Stimulated activated CD8-positive, alpha-beta memory T cell treated with anti-CD3 and anti-CD28 coated beads, Interleukin-15, amount 100 ng/mL, for 4 hours (primary cell): ENCODE results near the gene NLRC5.
"Not testable (repeated sequence)": the region's sequence is repeated elsewhere in the genome, so short reads cannot be mapped to it uniquely, and the experiment has no call there.

Source experiments
- DNase-seq, 2 donors: peaks; one replicate each; pipeline ENCODE4 v3.0.0-alpha.2; 2020; ENCODE audit warnings: low read depth in 2 of 2

The NLRC5 gene

GRCh38 chr16:57072616-57073275 is 83.4 kb downstream of the NLRC5 start:
- DNase-seq: no peak

DNA sequence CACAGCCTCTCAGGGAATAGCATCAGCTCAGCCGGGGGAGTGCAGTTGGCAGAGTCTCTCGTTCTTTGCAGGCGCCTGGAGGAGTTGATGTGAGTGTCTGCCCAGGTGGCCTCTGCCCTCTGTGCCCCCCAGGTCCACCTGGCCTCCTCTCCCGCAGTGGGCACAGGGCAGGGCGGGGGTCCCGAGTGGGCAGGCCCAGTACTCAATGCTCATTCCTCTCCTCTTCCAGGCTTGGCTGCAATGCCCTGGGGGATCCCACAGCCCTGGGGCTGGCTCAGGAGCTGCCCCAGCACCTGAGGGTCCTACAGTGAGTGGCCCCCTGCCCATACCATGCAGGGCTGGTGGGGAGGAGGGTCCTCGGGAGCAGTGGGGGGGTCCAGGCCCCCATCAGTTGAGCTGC is 88.4 kb downstream of the NLRC5 start:
- DNase-seq: no peak

GRCh38 chr16:57081744-57082143 is 92.4 kb downstream of the NLRC5 start:
- no peak for DNase-seq

- DNase-seq: no peak
Measured at GRCh38 chr16:57082664-57083063, 93.3 kb downstream of the NLRC5 start.

DNA sequence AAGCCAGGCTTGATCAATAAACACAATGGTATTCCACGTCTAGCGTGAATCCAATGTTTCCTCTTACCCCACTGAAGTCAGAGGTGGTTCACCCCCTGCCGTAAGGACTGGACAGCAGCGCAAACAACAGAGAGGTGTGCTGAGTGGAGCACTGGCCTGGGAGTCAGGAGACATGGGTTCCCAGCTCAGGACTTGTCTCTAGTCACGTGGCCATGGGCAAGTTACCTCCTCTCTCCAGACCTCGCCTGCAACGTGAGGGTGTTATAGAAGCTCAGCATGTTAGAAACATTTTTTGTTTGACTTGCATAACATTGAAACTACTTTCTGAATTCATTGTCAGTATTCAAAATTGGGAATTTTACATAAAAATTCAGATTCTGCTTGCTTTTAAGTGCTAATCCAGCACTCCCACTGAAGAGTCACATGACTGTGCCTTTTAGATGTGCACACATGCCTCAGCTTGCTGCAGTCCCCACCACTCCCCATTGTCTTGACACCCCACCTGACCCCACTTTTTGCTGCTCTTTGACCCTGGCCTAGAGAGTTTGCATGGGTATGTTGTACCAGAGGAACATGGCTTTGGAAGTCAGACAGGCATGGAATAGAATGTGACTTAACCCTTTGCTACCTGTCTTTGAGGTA is 94.2 kb downstream of the NLRC5 start:
- DNase-seq: no peak

DNA sequence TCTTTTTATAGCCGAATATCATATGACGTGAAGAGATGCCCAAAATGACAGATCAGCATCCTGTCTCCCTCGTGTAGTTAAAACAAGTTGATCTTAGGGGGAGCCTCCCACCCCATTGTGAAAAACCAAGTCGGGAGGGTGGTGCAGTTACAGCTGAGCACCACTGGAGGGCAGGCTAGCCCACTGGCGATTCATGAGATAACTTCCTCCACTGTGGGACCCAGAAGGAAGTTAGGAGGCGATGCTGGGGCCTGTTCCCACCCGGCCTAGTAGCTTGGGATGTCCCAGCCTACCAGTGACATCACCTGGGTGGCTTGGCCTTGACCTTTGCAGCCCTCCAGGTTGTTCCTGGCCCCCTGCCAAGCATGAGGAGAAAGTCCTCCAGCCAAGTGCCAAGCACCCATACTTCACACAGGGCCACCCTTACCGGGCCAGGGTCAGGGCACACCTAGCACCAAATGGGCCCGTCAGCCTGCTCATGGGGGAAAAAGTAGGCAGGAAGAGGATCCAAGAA is 95.0 kb downstream of the NLRC5 start:
- DNase-seq: peak; percentile 35 to 43

GRCh38 chr16:57084996-57085395 is 95.6 kb downstream of the NLRC5 start:
- no peak for DNase-seq

DNA sequence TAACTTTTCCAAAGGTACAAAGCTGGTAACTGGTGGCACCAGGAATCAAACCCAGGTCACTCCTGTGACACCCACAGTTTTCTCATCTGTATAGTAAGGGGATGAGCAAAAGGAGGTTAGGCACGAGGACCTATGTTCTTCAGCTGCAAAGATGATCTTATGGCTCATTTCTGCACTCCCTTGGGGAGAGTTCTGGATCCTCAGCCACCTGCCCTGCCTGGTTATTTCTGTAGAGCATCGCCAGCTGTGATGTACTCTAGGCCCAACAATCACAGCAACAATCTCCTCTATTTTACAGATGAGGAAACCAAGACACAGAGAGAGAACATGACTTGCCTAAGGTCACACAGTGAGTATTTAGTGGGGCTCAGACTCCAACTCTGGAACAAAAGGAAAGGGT is 97.6 kb downstream of the NLRC5 start:
- no peak for DNase-seq

- DNase-seq: no peak
Measured at GRCh38 chr16:57089406-57089805, 100.0 kb downstream of the NLRC5 start.

- DNase-seq: no peak
Measured at GRCh38 chr16:57091200-57091974, 102.0 kb downstream of the NLRC5 start.

- no peak for DNase-seq
Measured at GRCh38 chr16:57091975-57092785, 102.8 kb downstream of the NLRC5 start, which contains the start of gene CPNE2. Gene CPNE2, plus strand, starts transcription at chr16:57092583. Its CDS starts 18,160 bp downstream, at chr16:57110743.

GRCh38 chr16:57092786-57093411 is 103.5 kb downstream of the NLRC5 start:
- DNase-seq: peak in 1 of 2 donors; percentile 17

- no peak for DNase-seq
Measured at GRCh38 chr16:57093666-57094564, 104.6 kb downstream of the NLRC5 start.

DNA sequence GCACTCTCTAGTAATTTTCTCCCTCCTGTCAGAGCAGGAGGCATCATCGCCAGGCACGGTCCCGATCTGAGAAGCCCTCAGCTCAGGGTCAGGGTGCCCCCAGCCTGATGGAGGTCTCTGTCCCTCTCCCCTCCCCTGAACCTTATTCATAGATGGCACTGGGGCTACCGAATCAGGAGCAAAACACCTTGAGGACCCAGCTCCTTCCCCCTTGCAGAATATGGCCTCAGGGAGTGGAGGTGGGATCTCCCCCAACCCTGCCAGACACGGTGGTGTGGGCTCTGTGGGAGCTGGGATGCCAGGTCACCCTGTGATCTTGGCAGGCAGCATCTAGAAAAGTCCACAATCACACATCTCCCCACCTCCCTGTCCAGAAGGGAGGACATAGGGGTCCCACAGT is 105.6 kb downstream of the NLRC5 start:
- DNase-seq: no peak

DNA sequence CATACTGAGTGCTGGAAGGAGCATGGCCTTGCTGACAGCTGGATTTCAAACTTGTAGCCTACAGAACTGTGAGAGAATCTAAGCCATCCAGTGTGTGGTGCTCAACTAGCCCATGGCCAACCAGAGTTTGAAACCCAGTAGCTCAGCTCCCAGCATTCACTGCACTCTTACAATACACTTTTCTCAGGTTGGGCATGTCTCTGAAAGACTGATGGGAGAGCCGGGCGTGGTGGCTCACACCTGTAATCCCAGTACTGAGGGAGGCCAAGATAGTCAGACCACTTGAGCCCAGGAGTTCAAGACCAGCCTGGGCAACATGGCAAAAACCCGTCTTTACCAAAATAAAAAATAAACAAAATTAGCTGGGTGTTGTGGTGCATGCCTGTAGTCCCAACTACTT is 106.8 kb downstream of the NLRC5 start:
- no peak for DNase-seq

DNA sequence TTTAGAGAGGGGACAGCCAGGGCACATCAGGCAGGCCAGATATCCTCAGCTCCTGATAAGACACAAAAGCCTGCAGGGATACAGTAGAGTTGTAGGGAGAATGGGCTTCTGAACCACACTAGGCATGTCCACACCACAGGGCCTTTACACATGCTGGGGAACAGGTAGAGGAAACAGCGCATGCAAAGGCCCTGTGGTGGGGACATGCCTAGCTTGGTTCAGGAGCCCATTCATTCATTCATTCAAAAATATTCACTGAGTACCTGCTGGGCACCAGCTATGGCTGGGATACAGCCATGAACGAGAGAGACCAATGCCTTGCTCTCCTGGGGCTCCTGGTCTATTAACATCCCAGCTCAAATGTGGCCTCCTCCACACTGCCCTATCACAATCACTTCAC is 107.4 kb downstream of the NLRC5 start:
- DNase-seq: no peak

GRCh38 chr16:57098188-57098841 is 109.0 kb downstream of the NLRC5 start:
- DNase-seq: no peak

DNA sequence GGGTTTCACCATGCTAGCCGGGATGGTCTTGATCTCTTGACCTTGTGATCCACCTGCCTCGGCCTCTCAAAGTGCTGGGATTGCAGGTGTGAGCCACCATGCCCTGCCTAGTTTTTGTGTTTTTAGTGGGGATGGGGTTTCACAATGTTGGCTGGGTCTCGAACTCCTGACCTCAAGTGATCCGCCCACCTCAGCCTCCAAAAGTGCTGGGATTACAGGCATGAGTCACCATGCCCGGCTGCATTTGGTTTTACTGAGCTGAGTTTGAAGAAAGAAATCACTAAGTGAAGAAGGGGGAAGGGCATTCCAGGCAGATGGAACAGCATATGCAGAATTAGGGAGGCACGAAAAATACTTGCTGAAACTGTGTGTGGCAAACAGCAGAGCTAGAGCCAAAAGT is 110.6 kb downstream of the NLRC5 start:
- not testable (repeated sequence) for DNase-seq

DNA sequence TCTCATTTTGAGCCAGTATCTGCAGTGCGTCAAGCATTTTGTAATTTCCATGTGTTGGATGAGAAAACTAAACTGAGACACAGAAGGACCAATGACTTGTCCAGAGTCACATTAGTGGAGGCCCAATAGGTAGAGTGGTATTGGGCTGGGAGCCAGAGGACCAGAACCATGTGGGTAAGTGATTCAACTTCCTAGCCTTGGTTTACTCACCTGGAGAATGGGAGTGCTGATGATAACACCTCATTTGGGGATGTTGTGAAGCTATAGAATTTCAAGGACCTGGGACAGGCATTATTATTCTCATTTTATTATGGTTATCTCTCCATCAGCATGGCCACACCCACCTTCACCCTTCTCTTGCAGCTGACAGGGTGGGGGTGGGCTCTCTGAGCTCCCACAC is 111.1 kb downstream of the NLRC5 start:
- DNase-seq: no peak
